DOHH2 (cell line): ENCODE measurements around the gene ACER3.

Source experiments
- H3F3A ChIP-seq: fragments of 200-600 bp; sonication (generic), shearing (Covaris generic); 2 replicates; pipeline ENCODE4 v1.6.0; 2016; ENCODE audit warnings: antibody characterized with exemption, mild to moderate bottlenecking; ENCODE audit not compliant: control insufficient read depth, insufficient read depth
- H3K27ac ChIP-seq: fragments of 200-600 bp; sonication (generic); 2 replicates; pipeline ENCODE4 v1.5.1; 2014; ENCODE audit warnings: low read depth, mild to moderate bottlenecking, low read length, moderate library complexity
- H3K27me3 ChIP-seq: fragments of 200-600 bp; sonication (generic); 2 replicates; pipeline ENCODE4 v1.6.1; 2014; ENCODE audit warnings: mild to moderate bottlenecking, low read length, mixed read lengths; ENCODE audit not compliant: control insufficient read depth
- H3K36me3 ChIP-seq: fragments of 200-600 bp; sonication (generic); 2 replicates; pipeline ENCODE4 v1.6.1; 2014; ENCODE audit warnings: mild to moderate bottlenecking, low read length, moderate library complexity, mixed read lengths; ENCODE audit not compliant: control insufficient read depth
- H3K4me1 ChIP-seq: fragments of 200-600 bp; sonication (generic); 2 replicates; pipeline ENCODE4 v1.6.1; 2014; ENCODE audit warnings: mild to moderate bottlenecking, low read length, mixed read lengths; ENCODE audit not compliant: control insufficient read depth
- H3K4me2 ChIP-seq: fragments of 200-600 bp; sonication (generic); 2 replicates; pipeline ENCODE4 v1.6.0; 2014; ENCODE audit warnings: mild to moderate bottlenecking, low read length, moderate library complexity
- H3K4me3 ChIP-seq: fragments of 200-600 bp; sonication (generic); 2 replicates; pipeline ENCODE4 v1.5.1; 2014; ENCODE audit warnings: mild to moderate bottlenecking, low read length, mixed read lengths
- H3K79me2 ChIP-seq: fragments of 200-600 bp; sonication (generic); 2 replicates; pipeline ENCODE4 v1.6.1; 2014; ENCODE audit warnings: mild to moderate bottlenecking, low read length, mixed read lengths; ENCODE audit not compliant: control insufficient read depth
- H3K9me2 ChIP-seq: fragments of 200-600 bp; sonication (generic); replicated peaks from 2 replicates; pipeline ENCODE4 v1.6.1; 2014; ENCODE audit warnings: mild to moderate bottlenecking, low read length, mixed read lengths; ENCODE audit not compliant: control insufficient read depth
- H3K9me3 ChIP-seq: fragments of 200-600 bp; sonication (generic); 2 replicates; pipeline ENCODE4 v1.6.1; 2014; ENCODE audit warnings: antibody characterized with exemption, low read length, mixed read lengths; ENCODE audit not compliant: control insufficient read depth, insufficient read depth
- H4K20me1 ChIP-seq: fragments of 200-600 bp; sonication (generic); 2 replicates; pipeline ENCODE4 v1.6.0; 2014; ENCODE audit warnings: low read depth, mild to moderate bottlenecking, antibody characterized with exemption, low read length, moderate library complexity; ENCODE audit not compliant: control insufficient read depth, insufficient read depth
- EZH2phosphoT487 ChIP-seq: fragments of 200-600 bp; sonication (generic); IDR thresholded peaks from 2 replicates; pipeline ENCODE4 v1.6.1; 2017; ENCODE audit warnings: borderline replicate concordance, mild to moderate bottlenecking, antibody characterized with exemption, low read length, moderate library complexity, mixed read lengths
- TF ChIP-seq, protein P1 (sequence below): fragments of 200-600 bp; sonication (generic); IDR thresholded peaks from one replicate; pipeline ENCODE4 v1.5.1; 2014; ENCODE audit warnings: antibody characterized with exemption, mild to moderate bottlenecking, low read depth, low read length; ENCODE audit not compliant: poor library complexity, severe bottlenecking

The ACER3 gene

GRCh38 chr11:76903325-76903724 is 42.6 kb downstream of the ACER3 start:
- Histone ChIP-seq H3K27me3 (no peaks in the 10 kb centered on the region), H4K20me1 (no peaks in the 10 kb centered on the region), H3K36me3 (no peaks in the 10 kb centered on the region), H3K4me2 (no peak overlapping the region), H3K9me2 (no peaks in the 10 kb centered on the region), H3F3A (no peaks in the 10 kb centered on the region), H3K4me1 (no peaks in the 10 kb centered on the region), H3K27ac (no peak overlapping the region), H3K4me3 (no peak overlapping the region), H3K9me3 (peaks cover 7% of the 10 kb centered on the region; the same call in 1 of the 2 replicates), H3K79me2 (no peaks in the 10 kb centered on the region)
- TF ChIP-seq EZH2phosphoT487, result no peak
- TF ChIP-seq, protein P1, sequence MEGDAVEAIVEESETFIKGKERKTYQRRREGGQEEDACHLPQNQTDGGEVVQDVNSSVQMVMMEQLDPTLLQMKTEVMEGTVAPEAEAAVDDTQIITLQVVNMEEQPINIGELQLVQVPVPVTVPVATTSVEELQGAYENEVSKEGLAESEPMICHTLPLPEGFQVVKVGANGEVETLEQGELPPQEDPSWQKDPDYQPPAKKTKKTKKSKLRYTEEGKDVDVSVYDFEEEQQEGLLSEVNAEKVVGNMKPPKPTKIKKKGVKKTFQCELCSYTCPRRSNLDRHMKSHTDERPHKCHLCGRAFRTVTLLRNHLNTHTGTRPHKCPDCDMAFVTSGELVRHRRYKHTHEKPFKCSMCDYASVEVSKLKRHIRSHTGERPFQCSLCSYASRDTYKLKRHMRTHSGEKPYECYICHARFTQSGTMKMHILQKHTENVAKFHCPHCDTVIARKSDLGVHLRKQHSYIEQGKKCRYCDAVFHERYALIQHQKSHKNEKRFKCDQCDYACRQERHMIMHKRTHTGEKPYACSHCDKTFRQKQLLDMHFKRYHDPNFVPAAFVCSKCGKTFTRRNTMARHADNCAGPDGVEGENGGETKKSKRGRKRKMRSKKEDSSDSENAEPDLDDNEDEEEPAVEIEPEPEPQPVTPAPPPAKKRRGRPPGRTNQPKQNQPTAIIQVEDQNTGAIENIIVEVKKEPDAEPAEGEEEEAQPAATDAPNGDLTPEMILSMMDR, result no peak

DNA sequence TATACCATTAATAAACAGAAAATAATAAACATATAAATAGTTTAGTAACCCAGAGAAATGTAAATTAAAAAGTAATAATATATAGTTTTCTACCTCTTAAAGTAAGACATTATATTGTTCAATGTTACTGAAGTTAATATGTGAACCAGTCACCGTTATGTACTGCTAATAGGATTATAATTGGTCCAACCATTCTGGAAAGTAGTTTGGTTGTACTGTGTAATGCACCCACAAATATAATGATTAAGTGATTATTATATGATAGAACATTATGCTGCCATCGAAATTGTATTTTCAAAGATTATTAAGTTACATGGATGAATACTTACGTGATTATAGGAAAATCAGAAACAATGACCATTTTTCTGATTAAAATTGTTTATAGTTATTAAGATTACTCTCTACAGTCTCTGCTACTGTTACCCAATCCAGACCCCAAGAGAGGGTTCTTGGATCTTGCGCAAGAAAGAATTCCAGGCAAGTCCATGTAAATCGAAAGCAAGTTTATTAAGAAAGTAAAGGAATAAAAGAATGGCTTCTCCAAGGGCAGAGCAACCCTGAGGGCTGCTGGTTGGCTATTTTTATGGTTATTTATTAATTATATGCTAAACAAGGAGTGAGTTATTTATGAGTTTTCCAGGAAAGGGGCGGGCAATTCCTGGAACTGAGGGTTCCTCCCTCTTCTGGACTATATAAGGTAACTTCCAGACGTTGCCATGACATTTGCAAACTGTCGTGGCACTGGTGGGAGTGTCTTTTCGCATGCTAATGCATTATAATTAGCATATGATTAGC is 50.1 kb downstream of the ACER3 start:
- Histone ChIP-seq H3K9me3 (peaks cover 6% of the 10 kb centered on the region; the same call in 1 of the 2 replicates), H3K79me2 (no peaks in the 10 kb centered on the region), H3K4me1 (no peaks in the 10 kb centered on the region), H3K36me3 (no peaks in the 10 kb centered on the region), H3K4me2 (no peak overlapping the region), H3K4me3 (no peak overlapping the region), H3F3A (0 out of 2 replicates have a peak, but pooled peaks cover 2% of the 10 kb centered on the region), H3K27me3 (no peaks in the 10 kb centered on the region), H3K9me2 (no peaks in the 10 kb centered on the region), H3K27ac (no peak overlapping the region), H4K20me1 (no peaks in the 10 kb centered on the region)
- TF ChIP-seq, protein P1, result no peak
- TF ChIP-seq EZH2phosphoT487, result no peak

- Histone ChIP-seq H3K9me2 (no peaks in the 10 kb centered on the region), H3K36me3 (no peaks in the 10 kb centered on the region), H3K27ac (no peak overlapping the region), H3F3A (0 out of 2 replicates have a peak, but pooled peaks cover 2% of the 10 kb centered on the region), H3K9me3 (0 out of 2 replicates have a peak, but pooled peaks cover under 1% of the 10 kb centered on the region), H3K4me3 (no peak overlapping the region), H4K20me1 (no peaks in the 10 kb centered on the region), H3K4me2 (no peak overlapping the region), H3K4me1 (no peaks in the 10 kb centered on the region), H3K27me3 (no peaks in the 10 kb centered on the region), H3K79me2 (no peaks in the 10 kb centered on the region)
- TF ChIP-seq, protein P1, result no peak
- TF ChIP-seq EZH2phosphoT487, result no peak
These were observed 50.7 kb downstream of the ACER3 start for GRCh38 chr11:76911415-76911808.
